Large intestine (tissue), 3 donors: ENCODE data around the gene MYL5. TPM values are rescaled to one million over a fixed set of nuclear protein-coding genes. Genes with fewer than 3 reads are reported as not detected.
"Not testable (repeated sequence)": the region's sequence is repeated elsewhere in the genome, so short reads cannot be mapped to it uniquely, and the experiment has no call there.

Experiments
- DNase-seq, 2 donors: peaks; one replicate each; pipeline versions ENCODE4 v3.0.0 to v3.0.0-alpha.2; 2013
- H3K27ac ChIP-seq: one replicate; pipeline ENCODE4 v1.5.1; 2013; ENCODE audit warnings: low read length
- H3K27me3 ChIP-seq: 2 replicates; pipeline ENCODE4 v1.6.1; 2013; ENCODE audit warnings: low read length; ENCODE audit not compliant: control insufficient read depth, insufficient read depth
- H3K36me3 ChIP-seq: 2 replicates; pipeline ENCODE4 v1.6.1; 2013; ENCODE audit warnings: low read length; ENCODE audit not compliant: control insufficient read depth, insufficient read depth
- H3K4me1 ChIP-seq: one replicate; pipeline ENCODE4 v1.6.1; 2013; ENCODE audit warnings: low read length; ENCODE audit not compliant: control insufficient read depth, insufficient read depth
- H3K4me3 ChIP-seq: one replicate; pipeline ENCODE4 v1.5.1; 2013; ENCODE audit warnings: low read length
- H3K9me3 ChIP-seq: one replicate; pipeline ENCODE4 v1.6.1; 2013; ENCODE audit warnings: mild to moderate bottlenecking, low read depth, low read length, moderate library complexity; ENCODE audit not compliant: control insufficient read depth
- WGBS: methylation state at CpG from one replicate; pipeline ENCODE4 v1.1.5; 2013; ENCODE audit warnings: low lambda C conversion rate; ENCODE audit not compliant: insufficient coverage; 5-methylcytosine and 5-hydroxymethylcytosine counted together
- polyA plus RNA-seq: library from polyadenylated mRNA; unstranded; fragments of 120-200 nt; gene quantifications from one replicate; pipeline ENCODE4 v1.2.1, GENCODE V29; 2013

MYL5 gene
- polyA plus RNA-seq, 1 donor, result 56.4 TPM

DNA sequence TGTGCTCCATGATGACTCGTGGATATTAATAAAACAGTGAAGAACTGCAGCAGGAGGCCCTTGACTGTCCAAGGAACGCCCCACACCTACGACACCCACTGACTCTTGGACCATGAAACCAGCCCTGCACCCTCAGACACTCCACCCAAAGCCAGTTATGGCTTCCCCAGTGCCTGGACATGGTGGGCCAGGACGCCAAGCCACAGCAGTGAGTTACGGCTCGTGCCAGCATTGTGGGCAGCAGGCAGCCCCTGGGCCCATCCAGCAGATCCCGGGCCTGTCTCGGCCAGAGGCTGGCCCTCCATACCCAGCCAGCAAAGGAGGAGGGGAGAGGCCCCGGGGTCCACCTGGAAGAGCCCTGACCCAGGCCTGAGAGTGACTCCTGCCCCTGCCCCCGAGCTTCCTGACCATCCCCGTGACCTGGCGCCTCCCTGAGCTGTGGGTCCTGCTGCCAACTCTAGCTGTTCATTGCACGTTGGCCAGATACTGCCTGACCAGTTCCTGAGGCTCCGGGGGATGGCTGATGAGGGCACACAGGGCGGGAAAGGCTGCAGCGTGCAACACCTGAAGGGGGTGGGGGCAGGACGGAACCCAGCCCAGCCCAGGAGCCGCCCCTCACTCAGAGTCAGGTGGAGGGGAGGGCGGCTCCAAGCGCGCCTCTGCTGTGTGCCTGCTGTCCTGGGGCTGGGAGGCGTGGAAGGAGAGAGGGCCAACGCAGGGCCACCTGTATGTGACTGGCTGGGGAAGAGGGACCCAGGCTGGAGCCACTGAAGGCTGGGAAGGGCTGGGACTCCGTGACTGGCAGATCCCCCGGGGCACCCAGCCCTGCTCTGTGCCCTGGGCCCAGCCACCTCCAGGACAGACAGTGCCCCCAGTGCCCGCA, 13.9 kb downstream of the MYL5 start:
- Histone ChIP-seq H3K9me3 (peaks cover 7% of the 10 kb centered on the region), H3K4me1 (peaks cover 34% of the 10 kb centered on the region), H3K27ac (no peak overlapping the region), H3K36me3 (no peaks in the 10 kb centered on the region), H3K27me3 (peaks cover 5% of the 10 kb centered on the region), H3K4me3 (peak overlapping the region; percentile 25)
- no CpG with 5 or more reads among the region's 26 CpGs for WGBS
- DNase-seq, result no peak

DNA sequence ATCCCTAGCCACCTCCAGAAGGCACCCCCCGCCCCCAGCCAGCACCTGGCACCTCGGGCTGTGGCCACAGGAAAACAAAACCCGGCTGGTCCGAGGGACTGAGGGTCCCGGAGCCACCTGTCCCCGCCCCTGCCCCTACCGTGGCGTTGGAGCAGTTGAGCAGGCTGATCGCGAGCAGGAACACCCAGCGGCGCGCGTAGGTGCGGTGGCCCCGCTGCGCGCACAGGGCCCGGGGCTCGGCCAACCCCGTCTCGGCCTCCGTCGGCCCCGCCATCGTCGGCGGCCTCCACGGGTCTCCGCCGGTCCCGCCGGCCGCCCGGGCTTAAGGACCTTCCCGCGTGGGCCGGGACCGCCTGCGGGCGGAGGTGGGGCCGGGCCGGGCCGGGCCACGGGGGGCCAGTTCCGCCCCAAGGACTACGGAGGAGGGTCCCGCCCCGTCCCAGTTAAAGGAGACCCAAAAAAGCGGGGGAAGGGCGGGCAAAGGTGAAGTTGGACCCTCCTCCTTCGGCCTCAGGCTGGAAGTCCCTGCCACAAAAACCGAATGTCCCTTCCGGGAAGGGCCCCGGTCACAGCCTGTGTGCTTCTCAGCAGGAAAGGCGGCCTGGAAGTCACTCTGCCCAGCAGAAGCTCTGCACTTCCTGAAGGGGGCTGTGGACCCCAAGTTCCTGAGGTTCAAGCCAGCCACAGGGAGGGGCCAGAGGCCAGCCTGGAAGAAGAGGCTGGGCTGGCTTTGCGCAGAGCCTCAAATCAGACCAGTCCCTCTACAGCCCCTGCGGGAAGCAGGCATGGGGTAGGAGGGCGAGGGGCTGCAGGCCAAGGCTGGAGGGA, 14.7 kb downstream of the MYL5 start, which contains the start of gene SLC49A3:
TSS of gene SLC49A3 (minus strand) at position 298 of the 828 bp plus-strand sequence. CDS start at position 274, 24 bp downstream.
- peaks cover 26% of the 10 kb centered on the region for H3K4me1 ChIP-seq
- DNase-seq, result no peak
- no peak within 1 kb of the TSS for H3K27ac ChIP-seq
- peak within 1 kb of the TSS; percentile 28 for H3K4me3 ChIP-seq
- H3K9me3 ChIP-seq, result peaks cover 7% of the 10 kb centered on the region
- no peaks in the 10 kb centered on the region for H3K36me3 ChIP-seq
- no CpG with 5 or more reads among the region's 59 CpGs for WGBS
- peaks cover 5% of the 10 kb centered on the region for H3K27me3 ChIP-seq

DNA sequence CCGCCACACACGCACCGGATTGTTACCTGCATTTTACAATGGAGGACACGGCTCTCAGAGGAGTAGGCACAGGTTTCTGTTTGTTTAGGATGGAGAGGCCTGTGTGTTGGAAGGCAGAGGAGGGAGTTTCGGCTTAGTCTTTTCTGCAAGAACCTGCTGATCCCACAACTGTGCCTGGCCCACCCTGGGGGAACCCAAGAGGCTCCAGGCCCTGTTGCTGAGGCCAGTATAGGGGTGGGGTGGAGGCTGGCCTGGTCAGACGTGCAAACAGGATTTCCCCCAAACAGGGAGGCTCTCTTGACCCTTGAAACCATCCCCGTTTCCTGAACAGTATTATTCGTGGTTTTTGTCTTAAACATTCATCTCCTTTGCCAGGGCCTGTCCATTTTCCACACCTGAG, 15.4 kb downstream of the MYL5 start:
- Histone ChIP-seq H3K9me3 (peaks cover 7% of the 10 kb centered on the region), H3K27ac (no peak overlapping the region), H3K36me3 (no peaks in the 10 kb centered on the region), H3K4me1 (peaks cover 23% of the 10 kb centered on the region), H3K27me3 (peaks cover 5% of the 10 kb centered on the region), H3K4me3 (peak overlapping the region; percentile 28)
- DNase-seq, result no peak
- no CpG with 5 or more reads among the region's 8 CpGs for WGBS

DNA sequence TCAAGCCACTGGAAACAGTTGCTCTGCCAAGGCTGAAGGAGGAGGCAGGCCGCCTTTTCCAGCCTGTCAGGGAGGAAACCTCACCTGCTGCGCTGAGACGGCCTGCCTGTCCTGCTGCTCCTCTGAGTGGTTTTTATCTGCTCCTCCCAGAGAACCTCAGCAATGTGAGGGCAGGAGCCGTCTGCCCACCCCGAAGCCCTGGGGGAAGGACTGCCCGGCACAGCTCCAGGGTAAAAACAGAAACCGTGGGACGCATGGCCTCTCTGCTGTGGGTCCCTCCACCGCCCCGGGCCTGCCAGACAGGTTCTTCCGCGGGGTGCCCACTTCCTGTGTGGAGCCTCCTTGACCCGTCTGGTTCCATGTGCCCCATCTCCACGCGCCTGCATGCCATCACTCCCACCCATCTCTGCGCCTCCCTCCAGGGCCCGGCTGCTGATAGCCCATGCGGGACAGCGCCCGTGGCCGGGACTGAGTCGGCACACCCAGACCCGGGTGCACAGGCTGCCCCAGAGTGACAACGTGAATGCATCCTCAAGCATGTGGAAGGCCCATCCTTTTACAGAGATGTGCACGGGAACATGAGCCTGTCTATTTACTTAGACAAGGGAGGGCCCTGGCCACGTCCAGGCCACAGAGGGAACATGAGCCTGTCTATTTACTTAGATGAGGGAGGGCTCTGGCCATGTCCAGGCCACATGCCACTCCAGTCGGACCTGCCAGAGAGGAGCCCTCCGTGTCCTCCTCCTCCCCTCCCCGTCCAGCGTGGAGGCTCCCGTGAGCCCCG, 18.6 kb downstream of the MYL5 start:
- H3K27ac ChIP-seq, result no peak overlapping the region
- no peaks in the 10 kb centered on the region for H3K36me3 ChIP-seq
- DNase-seq, result no peak
- H3K27me3 ChIP-seq, result peaks cover 5% of the 10 kb centered on the region
- no CpG with 5 or more reads among the region's 32 CpGs for WGBS
- no peak overlapping the region for H3K4me3 ChIP-seq
- H3K4me1 ChIP-seq, result peaks cover 15% of the 10 kb centered on the region
- H3K9me3 ChIP-seq, result no peaks in the 10 kb centered on the region

DNA sequence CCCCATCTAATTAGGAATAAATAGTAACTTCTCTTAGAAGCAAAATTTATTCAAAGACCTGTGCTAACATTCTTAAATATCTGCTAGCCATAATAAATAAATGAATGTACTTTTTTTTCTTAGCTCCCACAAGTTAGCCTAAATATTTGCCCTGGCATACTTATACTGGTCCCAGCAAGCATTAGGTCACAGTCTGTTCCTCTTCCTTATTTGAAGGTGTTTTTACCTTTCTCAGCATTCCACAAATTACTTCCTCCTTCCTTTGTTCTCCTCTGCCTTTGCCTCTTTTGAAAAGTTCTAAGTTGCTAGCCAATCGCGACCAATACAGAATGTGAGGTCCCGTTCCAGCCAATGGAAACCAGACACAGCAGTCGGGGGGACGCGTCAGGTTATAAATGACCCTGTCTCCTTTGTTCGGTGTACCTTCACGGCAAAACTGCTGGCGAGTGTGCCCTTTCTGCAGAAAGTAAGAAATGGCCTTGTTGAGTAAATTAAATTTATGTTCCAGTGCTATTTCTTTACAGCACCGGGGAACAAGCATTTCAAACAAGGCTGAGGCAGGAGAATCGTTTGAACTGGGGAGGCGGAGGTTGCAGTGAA, 20.1 kb downstream of the MYL5 start:
- not testable (repeated sequence) for DNase-seq, H3K27me3 ChIP-seq, H3K36me3 ChIP-seq, H3K4me1 ChIP-seq, H3K27ac ChIP-seq, H3K9me3 ChIP-seq, H3K4me3 ChIP-seq
- no CpG with 5 or more reads among the region's 12 CpGs for WGBS

DNA sequence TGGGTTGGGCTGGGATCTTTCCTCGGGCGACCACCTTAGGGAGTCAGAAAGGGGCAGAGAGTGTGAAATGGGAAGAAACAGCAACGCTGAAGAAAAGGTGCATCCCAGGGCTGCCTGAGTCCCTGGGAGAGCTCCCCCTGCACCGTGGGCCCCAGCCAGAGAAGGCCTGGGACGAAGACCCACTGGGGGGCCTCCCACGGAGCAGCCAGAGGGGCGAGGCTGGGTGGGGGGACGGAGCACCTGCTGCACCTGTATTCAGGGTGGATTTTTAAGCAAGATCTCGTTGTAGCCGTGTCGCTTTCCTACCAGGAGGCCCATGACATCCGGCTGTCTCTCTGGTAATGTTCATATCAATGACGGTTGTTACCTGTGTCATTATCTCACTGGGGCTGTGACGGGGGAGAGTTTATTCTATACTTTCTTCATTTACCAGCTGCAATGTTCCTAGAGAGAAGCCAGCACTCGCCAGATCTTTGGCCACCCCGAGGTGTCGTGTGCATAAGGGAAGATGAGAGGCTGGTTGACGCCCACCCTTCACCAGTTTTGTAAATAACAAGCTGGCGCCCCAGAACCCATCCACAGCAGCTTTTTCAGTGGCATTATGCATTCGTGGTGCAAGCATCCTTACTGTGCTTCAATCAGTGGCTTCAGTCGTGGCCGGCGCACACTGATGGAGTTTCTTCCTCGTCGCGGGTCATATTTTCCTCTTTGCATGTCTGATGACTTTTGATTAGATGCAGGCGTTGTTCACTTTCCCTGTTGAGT, 25.7 kb downstream of the MYL5 start:
- DNase-seq, result no peak
- Histone ChIP-seq H3K9me3 (no peaks in the 10 kb centered on the region), H3K27ac (no peak overlapping the region), H3K4me1 (peaks cover 7% of the 10 kb centered on the region), H3K4me3 (no peak overlapping the region), H3K27me3 (no peaks in the 10 kb centered on the region), H3K36me3 (no peaks in the 10 kb centered on the region)
- no CpG with 5 or more reads among the region's 27 CpGs for WGBS

DNA sequence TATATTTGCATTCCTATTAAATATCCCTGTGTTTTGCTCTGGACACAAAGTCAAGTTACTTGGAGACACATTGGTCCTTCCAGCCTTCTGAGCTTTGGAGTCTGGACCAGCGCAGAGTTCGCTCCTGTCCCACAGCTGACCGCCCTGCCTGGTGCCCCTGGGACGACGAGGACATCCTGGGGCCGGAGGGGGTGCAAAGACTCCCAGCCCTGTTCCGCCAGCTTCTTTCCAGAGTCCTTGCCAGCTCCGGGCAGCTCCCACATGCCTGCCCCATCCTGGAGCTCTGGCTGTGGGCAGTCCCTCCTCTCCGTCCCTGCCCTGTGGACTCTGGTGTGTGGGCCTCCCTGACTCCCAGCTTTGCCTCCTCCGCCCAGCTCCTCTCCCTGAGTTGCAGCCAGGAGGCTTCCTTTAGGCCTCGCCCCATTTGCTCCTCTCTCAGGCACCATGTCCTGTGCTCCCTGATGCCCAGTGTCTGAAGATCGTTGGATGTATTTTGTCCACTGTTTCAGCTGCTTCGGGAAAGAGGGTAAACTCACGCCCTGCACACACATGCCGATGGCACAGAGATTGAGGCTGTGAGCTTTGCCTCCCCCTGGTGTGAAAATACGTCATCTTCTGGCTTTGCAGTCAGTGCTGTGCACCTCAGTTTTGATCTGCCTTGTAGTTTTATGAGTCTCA, 26.4 kb downstream of the MYL5 start:
- WGBS, result no CpG with 5 or more reads among the region's 16 CpGs
- Histone ChIP-seq H3K4me1 (peaks cover 10% of the 10 kb centered on the region), H3K27ac (no peak overlapping the region), H3K36me3 (no peaks in the 10 kb centered on the region), H3K27me3 (no peaks in the 10 kb centered on the region), H3K4me3 (no peak overlapping the region), H3K9me3 (no peaks in the 10 kb centered on the region)
- no peak for DNase-seq

DNA sequence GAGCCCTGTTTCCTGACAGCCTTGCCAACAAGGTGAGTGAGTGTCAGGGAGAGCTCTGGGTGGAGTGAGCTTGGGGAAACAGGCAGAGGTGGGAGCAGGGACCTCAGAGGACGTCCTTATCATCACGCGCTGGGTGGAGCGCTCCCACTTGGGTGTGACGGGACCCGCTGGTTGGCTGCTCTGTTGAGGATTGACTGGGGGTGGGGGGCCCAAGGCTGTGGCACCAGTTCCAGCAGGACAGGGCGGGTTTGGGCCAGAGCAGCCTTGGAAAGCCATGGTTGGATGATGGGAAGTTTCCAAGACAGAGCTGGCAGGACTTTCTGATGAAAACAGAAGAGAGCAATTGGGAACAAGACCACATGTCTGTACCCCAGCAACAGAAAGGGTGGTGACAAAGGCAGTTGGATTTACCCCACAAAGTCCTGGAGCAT, 28.3 kb downstream of the MYL5 start:
- peak in 1 of 2 donors; percentile 72 for DNase-seq
- H3K27me3 ChIP-seq, result no peaks in the 10 kb centered on the region
- no peaks in the 10 kb centered on the region for H3K36me3 ChIP-seq
- no peak overlapping the region for H3K27ac ChIP-seq
- no CpG with 5 or more reads among the region's 7 CpGs for WGBS
- no peak overlapping the region for H3K4me3 ChIP-seq
- no peaks in the 10 kb centered on the region for H3K9me3 ChIP-seq
- peaks cover 17% of the 10 kb centered on the region for H3K4me1 ChIP-seq
